Measurements from ENCODE around the gene SAMM50. TPM values are rescaled to one million over a fixed set of nuclear protein-coding genes. Genes with fewer than 3 reads are reported as not detected.

SAMM50 gene
- total RNA-seq, 1 donor from 2014 or later = 51.0 TPM

DNA sequence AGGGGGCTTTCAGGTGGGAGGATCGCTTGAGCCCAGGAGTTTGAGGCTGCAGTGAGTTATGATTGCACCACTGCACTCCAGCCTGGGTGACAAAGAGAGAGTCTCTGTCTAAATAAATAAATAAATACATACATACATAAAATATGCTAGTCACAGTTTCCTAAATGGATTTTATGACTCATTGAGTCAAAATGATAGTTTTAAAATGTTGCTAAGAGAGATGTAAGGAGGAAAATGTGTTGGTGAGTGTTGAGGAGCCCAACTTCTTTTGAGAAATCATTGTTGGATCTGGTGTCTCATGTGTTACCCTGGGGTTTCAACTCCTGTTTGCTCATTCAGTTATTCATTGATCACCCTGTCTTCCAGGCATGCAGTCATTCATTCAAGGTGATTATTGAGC is 89.9 kb downstream of the SAMM50 start:
- no peak for DNase-seq (ENCODE audit: low spot score)
- intact Hi-C loops (cut with DNase I) = no loop called here

Other genes starting within 250 kb of the SAMM50 start
- gene EFCAB6, start 143.1 kb upstream of the SAMM50 start, total RNA-seq = 1.3 TPM
- 0.13 TPM for gene SULT4A1, start 92.9 kb upstream of the SAMM50 start, total RNA-seq
- not detected for gene PNPLA5, start 63.4 kb upstream of the SAMM50 start, total RNA-seq
- 0.32 TPM for gene PNPLA3, start 31.6 kb upstream of the SAMM50 start, total RNA-seq
- gene PARVB, start 68.9 kb downstream of the SAMM50 start, total RNA-seq = 98.1 TPM
- 2.1 TPM for gene PARVG, start 225.5 kb downstream of the SAMM50 start, total RNA-seq

Measured in cardiac septum (tissue), 1 donor.